Activated naive CD8-positive, alpha-beta T cell treated with anti-CD3 and anti-CD28 coated beads for 36 hours (primary cell): ENCODE data around the gene TEX261. TPM values are rescaled to one million over a fixed set of nuclear protein-coding genes. Genes with fewer than 3 reads are reported as not detected.
"Not testable (repeated sequence)": the region's sequence is repeated elsewhere in the genome, so short reads cannot be mapped to it uniquely, and the experiment has no call there.

ENCODE experiments used
- DNase-seq: peaks from one replicate; pipeline ENCODE4 v3.0.0; 2021
- H3K27ac Mint-ChIP-seq: one replicate; pipeline ENCODE4 v1.8.0; 2022; ENCODE audit warnings: mild to moderate bottlenecking, moderate library complexity, mixed read lengths
- H3K27me3 Mint-ChIP-seq: one replicate; pipeline ENCODE4 v1.8.0; 2022; ENCODE audit warnings: mild to moderate bottlenecking, mixed read lengths
- H3K36me3 Mint-ChIP-seq: one replicate; pipeline ENCODE4 v1.8.0; 2021; ENCODE audit warnings: mild to moderate bottlenecking, mixed read lengths
- H3K4me1 Mint-ChIP-seq: one replicate; pipeline ENCODE4 v1.8.0; 2021; ENCODE audit warnings: mixed read lengths
- H3K4me3 Mint-ChIP-seq: one replicate; pipeline ENCODE4 v1.8.0; 2022; ENCODE audit warnings: mild to moderate bottlenecking, moderate library complexity, mixed read lengths
- H3K9me3 Mint-ChIP-seq: one replicate; pipeline ENCODE4 v1.8.0; 2022; ENCODE audit warnings: mixed read lengths
- total RNA-seq, 2 experiments: library from RNA; stranded (reverse); gene quantifications; one replicate each; pipeline ENCODE4 v1.2.3, GENCODE V29; 2021

Gene TEX261
- total RNA-seq, 2 experiments from 2014 or later: 81.6 to 87.2 TPM

- no peaks in the 10 kb centered on the region for H3K27me3 Mint-ChIP-seq
- no peak overlapping the region for H3K4me3 Mint-ChIP-seq
- no peaks in the 10 kb centered on the region for H3K9me3 Mint-ChIP-seq
- no peak overlapping the region for H3K27ac Mint-ChIP-seq
- no peak for DNase-seq
- H3K4me1 Mint-ChIP-seq: peaks cover 14% of the 10 kb centered on the region
- no peaks in the 10 kb centered on the region for H3K36me3 Mint-ChIP-seq
Observed at GRCh38 chr2:71003966-71004755, 9.5 kb upstream of the TEX261 start.

GRCh38 chr2:71003396-71003795 lies 8.7 kb upstream of the TEX261 start:
- Mint-ChIP-seq H3K27ac (no peak overlapping the region), H3K36me3 (no peaks in the 10 kb centered on the region), H3K4me3 (no peak overlapping the region), H3K9me3 (no peaks in the 10 kb centered on the region), H3K4me1 (peaks cover 14% of the 10 kb centered on the region), H3K27me3 (no peaks in the 10 kb centered on the region)
- no peak for DNase-seq

- Mint-ChIP-seq H3K9me3 (no peaks in the 10 kb centered on the region), H3K36me3 (no peaks in the 10 kb centered on the region), H3K27me3 (no peaks in the 10 kb centered on the region), H3K4me3 (no peak overlapping the region), H3K27ac (no peak overlapping the region), H3K4me1 (peaks cover 14% of the 10 kb centered on the region)
- DNase-seq: no peak
Observed at GRCh38 chr2:71001981-71002570, 7.4 kb upstream of the TEX261 start.

DNA sequence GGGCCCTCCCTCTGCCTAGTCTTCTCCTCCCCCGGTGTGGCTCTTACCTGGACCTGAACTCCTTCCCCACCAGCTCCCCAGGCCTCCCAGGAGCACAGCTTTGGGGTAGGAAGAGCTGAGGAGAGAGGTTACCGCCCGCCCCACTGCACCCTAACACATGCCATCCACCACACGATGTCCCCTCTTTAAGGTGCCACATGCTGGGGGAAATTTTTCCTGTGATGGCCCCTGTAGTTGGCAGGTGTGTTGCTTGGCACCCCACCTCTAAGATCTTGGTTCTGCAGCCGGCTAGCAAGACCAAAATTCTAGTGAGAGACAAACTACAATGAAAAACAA lies 6.9 kb upstream of the TEX261 start:
- no peaks in the 10 kb centered on the region for H3K36me3 Mint-ChIP-seq
- no peaks in the 10 kb centered on the region for H3K9me3 Mint-ChIP-seq
- H3K4me3 Mint-ChIP-seq: peak overlapping the region; percentile 7
- no peak overlapping the region for H3K27ac Mint-ChIP-seq
- H3K4me1 Mint-ChIP-seq: peaks cover 14% of the 10 kb centered on the region
- no peak for DNase-seq
- H3K27me3 Mint-ChIP-seq: no peaks in the 10 kb centered on the region

DNA sequence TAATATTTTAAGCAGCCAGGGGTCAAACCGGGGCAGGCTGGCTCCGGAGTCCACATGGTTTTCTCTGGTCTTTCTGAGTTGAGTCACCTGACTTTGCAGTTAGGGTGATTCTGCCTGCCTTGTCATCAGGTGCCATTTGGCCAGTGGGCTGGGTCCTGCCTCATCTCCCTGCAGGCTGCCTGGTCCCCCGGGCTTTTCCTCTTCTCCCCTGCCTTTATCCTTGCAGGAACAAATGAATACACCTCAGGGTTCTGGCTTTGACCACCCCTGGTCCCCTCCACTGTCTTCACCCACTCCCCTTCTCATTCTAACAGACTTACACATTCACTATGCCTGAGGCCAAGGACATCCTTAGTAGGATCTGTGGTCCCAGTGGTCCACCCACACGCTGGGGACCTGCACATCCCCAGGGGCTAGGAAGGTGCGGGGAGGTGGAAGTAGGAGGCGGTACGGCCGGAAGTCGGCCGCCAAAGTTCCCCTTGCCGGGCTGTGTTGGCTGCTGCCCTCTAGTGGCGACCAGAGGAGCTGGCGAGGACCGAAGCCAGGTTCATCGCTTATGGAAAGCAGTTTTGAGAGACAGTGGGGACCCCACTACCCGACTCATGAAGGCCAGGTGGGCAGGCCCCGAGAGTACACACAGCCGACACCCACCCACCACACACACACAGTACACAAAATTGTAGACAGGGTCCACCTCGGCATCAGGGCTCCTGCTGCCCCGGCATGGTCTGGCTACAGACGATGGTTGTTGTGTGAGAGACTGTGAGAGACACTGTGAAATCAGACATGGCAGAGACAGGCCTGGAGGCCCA lies 6.3 kb upstream of the TEX261 start:
- H3K36me3 Mint-ChIP-seq: no peaks in the 10 kb centered on the region
- H3K27ac Mint-ChIP-seq: peak overlapping the region; percentile 78
- DNase-seq: peak; percentile 84
- H3K9me3 Mint-ChIP-seq: no peaks in the 10 kb centered on the region
- peak overlapping the region; percentile 82 for H3K4me3 Mint-ChIP-seq
- H3K27me3 Mint-ChIP-seq: no peaks in the 10 kb centered on the region
- peaks cover 14% of the 10 kb centered on the region for H3K4me1 Mint-ChIP-seq

- peaks cover 20% of the 10 kb centered on the region for H3K4me1 Mint-ChIP-seq
- not testable (repeated sequence) for H3K36me3 Mint-ChIP-seq, H3K27ac Mint-ChIP-seq, H3K9me3 Mint-ChIP-seq, H3K4me3 Mint-ChIP-seq, H3K27me3 Mint-ChIP-seq, DNase-seq
Observed at GRCh38 chr2:70999931-71000330, 5.3 kb upstream of the TEX261 start.

GRCh38 chr2:70999362-70999761 lies 4.7 kb upstream of the TEX261 start:
- Mint-ChIP-seq H3K4me1 (peaks cover 20% of the 10 kb centered on the region), H3K4me3 (peak overlapping the region; percentile 7), H3K36me3 (no peaks in the 10 kb centered on the region), H3K9me3 (no peaks in the 10 kb centered on the region), H3K27ac (peak overlapping the region; percentile 45), H3K27me3 (no peaks in the 10 kb centered on the region)
- DNase-seq: no peak

GRCh38 chr2:70998885-70999284 lies 4.2 kb upstream of the TEX261 start:
- H3K27me3 Mint-ChIP-seq, H3K9me3 Mint-ChIP-seq, DNase-seq, H3K4me3 Mint-ChIP-seq, H3K27ac Mint-ChIP-seq, H3K36me3 Mint-ChIP-seq: not testable (repeated sequence)
- peaks cover 20% of the 10 kb centered on the region for H3K4me1 Mint-ChIP-seq

GRCh38 chr2:70995426-70995729 lies 705 bp upstream of the TEX261 start:
- Mint-ChIP-seq H3K4me1 (peaks cover 23% of the 10 kb centered on the region), H3K27me3 (no peaks in the 10 kb centered on the region), H3K27ac (peak overlapping the region; percentile 51), H3K9me3 (no peaks in the 10 kb centered on the region), H3K4me3 (peak overlapping the region; percentile 81), H3K36me3 (peaks cover 14% of the 10 kb centered on the region)
- DNase-seq: peak; percentile 44

DNA sequence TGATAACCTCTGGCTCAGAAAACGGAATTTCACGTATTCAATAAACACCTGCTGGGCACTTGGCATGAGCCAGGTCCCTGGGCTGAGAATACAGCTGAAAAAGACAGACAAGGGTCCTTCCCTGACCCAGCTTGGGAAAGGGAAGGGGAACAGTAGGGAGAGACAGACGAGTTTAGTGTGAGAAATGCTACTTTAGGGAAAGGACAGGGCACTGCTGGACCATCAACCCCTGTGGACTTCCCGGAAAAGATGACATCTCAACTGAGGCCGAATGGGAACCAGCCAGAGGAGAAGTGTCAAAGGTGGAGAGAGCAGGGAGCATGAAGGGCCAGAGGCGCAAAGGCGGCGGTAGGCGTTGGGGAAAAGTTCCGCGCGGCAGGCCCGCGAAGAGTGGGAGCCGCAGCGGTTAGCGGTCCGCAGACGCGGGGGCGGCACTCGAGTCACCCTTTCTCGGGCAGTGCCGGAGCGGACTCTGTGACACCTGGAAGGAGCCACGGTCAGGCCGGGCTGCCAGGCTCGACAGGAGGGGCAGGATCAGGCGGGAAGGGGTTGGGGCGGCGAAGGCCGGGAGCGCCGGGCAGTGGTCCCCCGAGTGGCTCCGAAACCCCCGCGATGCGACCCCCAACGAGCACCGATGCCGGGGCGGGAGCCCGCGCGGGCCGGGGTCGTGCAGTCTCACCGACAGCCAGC lies 519 bp downstream of the TEX261 start:
- Mint-ChIP-seq H3K27me3 (no peaks in the 10 kb centered on the region), H3K4me3 (peak overlapping the region; percentile 99), H3K36me3 (peaks cover 14% of the 10 kb centered on the region)

DNA sequence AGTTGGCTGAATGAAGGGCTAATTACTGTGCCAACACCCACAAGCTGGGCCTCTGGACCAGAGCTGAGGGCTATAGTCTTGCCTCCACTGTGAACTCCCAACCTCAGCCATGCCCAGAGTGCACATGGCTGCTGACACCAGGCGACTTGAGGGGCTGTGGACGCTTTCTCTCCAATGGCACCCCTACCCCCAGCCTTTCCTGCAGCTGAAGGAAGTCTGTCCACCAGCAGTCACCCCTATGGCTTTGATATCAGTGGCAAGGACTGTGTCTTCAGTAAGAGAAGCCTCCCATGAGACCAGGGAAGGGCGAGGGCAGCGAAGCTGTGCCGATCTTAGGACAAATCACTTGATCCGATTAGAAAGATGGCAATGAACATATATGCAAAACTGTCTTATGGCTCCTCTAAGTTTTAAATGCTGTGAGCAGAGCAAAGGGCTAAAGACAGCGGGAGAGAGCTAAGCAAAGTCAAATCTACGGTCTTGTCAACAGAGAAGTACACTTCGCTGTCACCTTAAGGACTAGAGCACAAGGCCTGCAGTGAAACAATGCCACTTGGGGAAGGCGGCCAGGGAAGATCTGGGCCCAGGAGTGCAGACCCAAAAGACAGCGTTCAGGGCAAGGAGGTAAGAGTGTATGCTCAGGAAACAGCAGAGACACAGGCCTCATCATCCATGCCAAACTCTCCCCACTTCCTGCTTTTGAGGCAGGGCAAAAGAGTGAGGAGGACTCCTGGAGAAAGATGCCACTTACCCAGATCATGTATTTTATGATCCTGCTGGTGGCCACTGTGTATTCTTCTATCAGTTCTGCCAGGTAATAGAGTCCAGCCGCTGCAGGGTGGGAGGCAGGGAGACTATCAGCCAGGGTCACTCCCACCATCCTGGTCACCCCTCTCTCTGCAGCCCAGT lies 1.5 kb downstream of the TEX261 start:
- Mint-ChIP-seq H3K27me3 (no peaks in the 10 kb centered on the region), H3K9me3 (no peaks in the 10 kb centered on the region), H3K4me1 (peaks cover 20% of the 10 kb centered on the region), H3K4me3 (peak overlapping the region; percentile 99), H3K36me3 (peaks cover 18% of the 10 kb centered on the region), H3K27ac (peak overlapping the region; percentile 90)
- DNase-seq: no peak

More for the DNA sequence above, 519 bp downstream of the TEX261 start:
- DNase-seq: peak; percentile 67
- H3K9me3 Mint-ChIP-seq: no peaks in the 10 kb centered on the region
- H3K4me1 Mint-ChIP-seq: peaks cover 20% of the 10 kb centered on the region
- peak overlapping the region; percentile 90 for H3K27ac Mint-ChIP-seq

DNA sequence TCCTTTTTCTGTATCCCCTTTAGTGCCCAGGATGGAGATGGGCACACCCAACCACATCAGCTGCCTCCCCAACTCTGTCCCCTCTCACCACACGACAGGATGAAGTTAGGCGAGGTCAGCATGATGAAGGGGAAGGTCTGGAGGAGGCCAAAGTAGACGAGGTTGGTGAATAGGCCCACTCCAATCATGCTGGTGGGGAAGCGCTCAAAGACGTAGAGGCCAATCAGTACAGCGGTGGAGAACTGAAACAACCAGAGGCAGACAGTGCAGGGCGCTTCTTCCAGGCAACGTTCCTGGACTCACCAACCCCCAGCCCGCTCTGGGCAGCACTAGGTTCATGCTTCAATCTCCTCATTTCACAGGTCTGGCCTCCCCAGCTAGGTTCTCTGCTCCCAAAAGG lies 2.9 kb downstream of the TEX261 start:
- DNase-seq: no peak
- peaks cover 19% of the 10 kb centered on the region for H3K36me3 Mint-ChIP-seq
- H3K9me3 Mint-ChIP-seq: no peaks in the 10 kb centered on the region
- no peaks in the 10 kb centered on the region for H3K27me3 Mint-ChIP-seq
- H3K4me1 Mint-ChIP-seq: peaks cover 20% of the 10 kb centered on the region
- no peak overlapping the region for H3K4me3 Mint-ChIP-seq
- H3K27ac Mint-ChIP-seq: no peak overlapping the region

- Mint-ChIP-seq H3K9me3 (no peaks in the 10 kb centered on the region), H3K36me3 (peaks cover 24% of the 10 kb centered on the region), H3K4me1 (peaks cover 20% of the 10 kb centered on the region), H3K27me3 (no peaks in the 10 kb centered on the region), H3K27ac (no peak overlapping the region), H3K4me3 (no peak overlapping the region)
- DNase-seq: no peak
Observed at GRCh38 chr2:70991142-70991541, 3.5 kb downstream of the TEX261 start.

DNA sequence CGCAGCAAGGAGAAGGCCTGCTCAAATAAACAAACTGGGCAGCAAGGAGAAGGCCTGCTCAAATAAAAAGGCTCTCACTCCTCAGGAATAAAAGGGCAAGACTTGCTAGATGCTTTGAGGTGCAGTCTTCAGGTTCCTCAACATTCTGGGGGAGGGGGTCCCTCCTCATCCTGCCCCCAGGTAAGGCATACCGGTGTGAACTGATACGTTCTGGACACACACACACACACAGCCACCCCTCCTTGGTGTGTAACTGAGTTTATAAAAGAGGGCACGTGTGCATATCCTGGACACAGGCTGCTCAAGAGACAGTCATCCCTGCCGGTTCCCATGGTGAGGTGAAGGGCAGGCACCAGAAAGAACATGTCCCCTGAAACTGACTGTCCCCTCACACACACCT lies 4.5 kb downstream of the TEX261 start:
- peaks cover 21% of the 10 kb centered on the region for H3K4me1 Mint-ChIP-seq
- no peaks in the 10 kb centered on the region for H3K27me3 Mint-ChIP-seq
- H3K9me3 Mint-ChIP-seq: no peaks in the 10 kb centered on the region
- no peak overlapping the region for H3K4me3 Mint-ChIP-seq
- H3K27ac Mint-ChIP-seq: no peak overlapping the region
- H3K36me3 Mint-ChIP-seq: peaks cover 32% of the 10 kb centered on the region
- DNase-seq: no peak
